22Rv1 (cell line): ENCODE results near the gene SV2C.

ENCODE experiments used
- CTCF ChIP-seq: fragments of 450-650 bp; IDR thresholded peaks from 2 replicates; pipeline ENCODE4 v1.5.1; 2017; ENCODE audit warnings: mild to moderate bottlenecking
- ZFX ChIP-seq: fragments of 450-650 bp; IDR thresholded peaks from 2 replicates; pipeline ENCODE4 v1.6.1; 2017; ENCODE audit warnings: antibody characterized with exemption, borderline replicate concordance

- no peak for TF ChIP-seq CTCF
- no peak for TF ChIP-seq ZFX
These were observed 90.9 kb downstream of the SV2C start for GRCh38 chr5:76174101-76174500.
